HG03460 (cell line): ENCODE measurements around the gene PADI2.

Source experiments
- ATAC-seq: cut with Tn5 transposase; IDR thresholded peaks from one replicate; pipeline ENCODE4 v1.9.1; 2021; ENCODE audit not compliant: unreplicated experiment

The PADI2 gene

DNA sequence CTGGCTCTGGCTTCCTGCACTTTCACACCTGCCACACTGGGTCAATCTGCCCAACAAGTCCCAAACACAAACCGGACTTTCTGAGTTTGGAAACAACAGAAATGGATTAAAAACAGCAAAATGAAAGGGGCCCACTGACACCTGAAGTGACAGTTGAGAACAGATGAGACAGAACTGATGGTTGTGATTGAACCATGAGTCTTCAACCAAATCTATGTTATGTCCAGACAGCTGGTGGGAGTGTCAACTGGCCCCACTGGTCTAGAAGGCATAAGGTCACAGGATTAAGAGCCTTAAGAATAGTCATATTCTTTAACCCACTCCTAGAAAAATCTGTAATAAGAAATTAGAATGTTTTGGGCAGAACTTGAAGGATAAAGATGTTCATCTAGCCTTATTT lies 94.5 kb downstream of the PADI2 start:
- no peak for ATAC-seq

DNA sequence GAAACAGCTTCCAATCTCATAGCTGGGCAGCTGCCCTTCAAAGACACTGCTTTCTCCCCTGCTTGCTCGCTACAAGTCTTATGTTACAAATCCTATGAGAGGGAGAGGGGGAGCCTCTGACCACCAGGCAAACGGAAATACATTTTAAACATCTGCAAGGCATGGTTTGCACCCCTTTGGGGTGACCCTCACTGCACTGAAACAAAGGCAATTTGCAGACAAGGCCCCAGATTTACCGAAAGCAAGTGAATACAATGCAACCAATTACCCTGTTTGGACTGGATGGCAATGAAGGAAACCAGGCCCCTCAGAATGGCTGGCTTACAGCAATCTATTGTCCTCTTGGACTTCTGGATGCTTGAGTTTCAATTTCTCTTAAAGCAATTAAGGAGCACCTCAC lies 95.7 kb downstream of the PADI2 start:
- no peak for ATAC-seq

DNA sequence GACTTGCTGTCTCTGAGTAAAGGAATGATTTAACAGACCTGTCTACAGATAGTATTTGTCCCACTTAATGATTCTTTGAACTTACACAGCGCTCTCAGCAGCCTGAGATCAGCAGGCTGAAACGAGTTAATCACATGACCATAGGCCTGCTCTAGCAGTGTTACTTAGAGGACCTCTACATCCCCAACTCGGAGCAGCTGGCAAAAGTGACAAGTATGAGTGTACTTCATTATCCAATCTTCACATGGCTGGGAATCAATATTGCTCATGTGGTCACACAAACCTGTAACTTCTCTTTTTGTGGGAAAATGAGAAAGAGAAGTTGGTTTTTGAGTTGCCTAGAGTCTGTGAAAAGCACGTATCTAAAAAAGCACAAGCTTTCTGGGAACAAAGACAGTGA lies 96.1 kb downstream of the PADI2 start:
- ATAC-seq = no peak

DNA sequence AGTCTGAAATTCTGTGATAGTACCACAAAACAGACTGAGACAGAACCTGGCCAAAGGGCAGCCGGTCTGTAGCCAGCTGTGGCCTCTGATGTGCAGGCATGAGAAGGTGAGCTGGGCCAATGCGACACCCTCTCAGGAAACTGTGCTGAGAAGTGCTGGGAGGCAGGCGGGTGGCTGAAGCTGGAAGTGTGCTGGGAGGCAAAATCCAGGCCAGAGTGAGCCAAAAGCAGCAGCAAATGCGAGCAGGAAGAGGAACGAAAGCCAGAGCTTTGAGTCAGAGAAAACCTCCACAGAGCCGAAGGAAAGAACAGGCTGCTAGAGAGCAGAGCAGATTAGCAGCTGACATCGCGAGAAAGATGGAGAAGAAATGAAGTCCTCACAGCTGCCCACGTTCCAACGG lies 97.4 kb downstream of the PADI2 start:
- no peak for ATAC-seq

DNA sequence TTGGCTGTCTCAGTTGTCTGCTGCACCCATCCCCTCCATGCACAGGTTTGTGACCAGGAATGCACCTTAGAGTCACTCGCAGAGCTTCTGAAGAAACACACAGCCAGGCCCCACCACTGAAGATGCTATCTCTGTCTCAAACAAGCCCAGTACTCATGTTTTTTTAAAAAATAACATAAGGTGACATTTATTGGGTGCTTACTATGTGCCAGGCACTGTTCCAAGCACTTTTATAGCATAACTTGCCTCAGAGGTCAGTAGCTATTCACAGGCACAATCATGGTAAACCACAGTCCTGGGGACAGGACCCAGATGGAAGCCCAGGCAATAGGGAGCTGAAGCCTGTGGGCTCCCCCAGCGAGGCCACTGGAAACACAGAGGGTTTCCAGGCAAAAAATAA lies 98.7 kb downstream of the PADI2 start:
- no peak for ATAC-seq

DNA sequence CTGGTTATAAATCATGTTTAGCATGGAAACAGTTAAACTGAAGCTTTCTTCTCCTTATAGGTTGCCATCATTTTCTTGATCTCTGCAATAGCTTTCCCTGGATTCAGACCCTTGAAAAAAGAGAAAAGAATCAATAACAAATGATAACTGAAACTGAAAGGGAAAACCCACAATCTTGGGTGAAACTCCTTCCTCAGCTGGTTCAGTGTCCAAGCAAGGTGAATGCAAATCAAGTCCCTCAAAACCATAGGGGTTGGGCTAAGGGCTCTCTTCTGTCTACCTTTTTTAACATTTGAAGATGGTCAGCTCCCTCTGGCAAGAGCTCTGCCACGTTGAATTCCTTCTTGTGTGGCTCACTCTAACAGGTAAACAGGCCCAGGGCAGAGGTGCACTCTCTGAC lies 100.4 kb downstream of the PADI2 start:
- peak; percentile 54 for ATAC-seq

DNA sequence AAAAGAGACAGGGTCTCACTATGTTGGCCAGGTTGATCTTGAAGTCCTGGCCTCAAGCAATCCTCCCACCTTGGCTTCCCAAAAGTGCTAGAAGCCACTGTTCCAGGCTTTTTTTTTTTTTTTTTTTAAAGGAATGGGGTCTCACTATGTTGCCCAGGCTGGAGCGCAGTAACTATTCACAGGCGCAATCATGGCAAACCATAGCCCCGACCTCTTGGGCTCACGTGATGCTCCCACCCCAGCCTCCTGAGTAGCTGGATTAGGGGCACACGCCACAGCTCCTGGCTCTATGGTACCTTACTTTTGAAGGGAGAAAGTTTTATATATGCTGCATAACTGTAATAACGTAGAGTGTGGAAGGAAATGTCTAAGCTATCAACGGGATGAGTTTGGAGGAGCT lies 101.8 kb downstream of the PADI2 start:
- no peak for ATAC-seq
